ENCODE measurements around the gene ATG16L2. TPM values are rescaled to one million over a fixed set of nuclear protein-coding genes. Genes with fewer than 3 reads are reported as not detected.
"Not testable (repeated sequence)": the region's sequence is repeated elsewhere in the genome, so short reads cannot be mapped to it uniquely, and the experiment has no call there.

The ATG16L2 gene
- total RNA-seq, 1 donor from 2014 or later: 4.2 TPM

- no peak for DNase-seq
Observed at GRCh38 chr11:72779495-72780128, 34.6 kb upstream of the ATG16L2 start.

- no peak for DNase-seq
Observed at GRCh38 chr11:72780296-72781062, 33.7 kb upstream of the ATG16L2 start.

- no peak for DNase-seq
Observed at GRCh38 chr11:72781063-72781312, 33.2 kb upstream of the ATG16L2 start.

- DNase-seq: no peak
Observed at GRCh38 chr11:72781313-72782080, 32.7 kb upstream of the ATG16L2 start.

- DNase-seq: no peak
Observed at GRCh38 chr11:72782081-72782920, 31.9 kb upstream of the ATG16L2 start.

DNA sequence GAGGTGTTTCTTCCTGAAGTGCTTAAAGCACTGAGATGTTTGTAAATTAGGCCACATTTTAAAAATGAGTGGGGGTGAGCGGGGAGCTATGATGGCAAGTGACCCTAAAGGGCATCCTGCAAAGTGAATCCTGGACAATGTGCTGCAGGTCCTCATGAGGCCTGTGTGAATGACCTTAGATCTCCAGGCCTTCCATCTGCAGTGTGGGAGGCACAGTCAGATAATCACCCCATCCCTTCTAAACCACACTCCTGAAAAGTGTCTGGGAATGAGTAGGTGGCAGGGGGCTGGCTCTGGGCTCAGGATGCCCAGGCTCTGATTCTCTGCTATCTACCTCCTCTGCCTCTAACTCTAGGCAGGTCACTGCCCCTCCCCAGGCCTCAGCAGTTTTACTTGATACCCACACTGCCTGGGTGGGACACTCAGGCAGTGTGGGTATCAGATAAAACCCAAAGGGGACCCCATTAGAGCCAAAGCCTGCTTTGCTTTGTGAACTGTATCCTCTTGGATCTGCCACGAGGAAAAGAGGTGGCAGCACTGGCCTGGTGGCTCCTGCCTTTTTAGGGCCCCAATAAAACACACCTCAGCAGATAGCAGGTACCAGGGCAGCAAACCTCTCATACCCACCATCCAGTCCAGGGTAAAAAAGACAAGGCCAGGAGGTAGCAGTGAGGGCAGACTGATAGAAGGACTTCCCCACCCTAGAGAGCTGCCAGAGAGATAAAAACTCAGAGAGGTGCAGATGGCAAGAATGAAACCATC is 30.9 kb upstream of the ATG16L2 start:
- no peak for DNase-seq

GRCh38 chr11:72784662-72785061 is 29.5 kb upstream of the ATG16L2 start:
- no peak for DNase-seq

GRCh38 chr11:72786305-72787215 is 27.7 kb upstream of the ATG16L2 start:
- no peak for DNase-seq

DNA sequence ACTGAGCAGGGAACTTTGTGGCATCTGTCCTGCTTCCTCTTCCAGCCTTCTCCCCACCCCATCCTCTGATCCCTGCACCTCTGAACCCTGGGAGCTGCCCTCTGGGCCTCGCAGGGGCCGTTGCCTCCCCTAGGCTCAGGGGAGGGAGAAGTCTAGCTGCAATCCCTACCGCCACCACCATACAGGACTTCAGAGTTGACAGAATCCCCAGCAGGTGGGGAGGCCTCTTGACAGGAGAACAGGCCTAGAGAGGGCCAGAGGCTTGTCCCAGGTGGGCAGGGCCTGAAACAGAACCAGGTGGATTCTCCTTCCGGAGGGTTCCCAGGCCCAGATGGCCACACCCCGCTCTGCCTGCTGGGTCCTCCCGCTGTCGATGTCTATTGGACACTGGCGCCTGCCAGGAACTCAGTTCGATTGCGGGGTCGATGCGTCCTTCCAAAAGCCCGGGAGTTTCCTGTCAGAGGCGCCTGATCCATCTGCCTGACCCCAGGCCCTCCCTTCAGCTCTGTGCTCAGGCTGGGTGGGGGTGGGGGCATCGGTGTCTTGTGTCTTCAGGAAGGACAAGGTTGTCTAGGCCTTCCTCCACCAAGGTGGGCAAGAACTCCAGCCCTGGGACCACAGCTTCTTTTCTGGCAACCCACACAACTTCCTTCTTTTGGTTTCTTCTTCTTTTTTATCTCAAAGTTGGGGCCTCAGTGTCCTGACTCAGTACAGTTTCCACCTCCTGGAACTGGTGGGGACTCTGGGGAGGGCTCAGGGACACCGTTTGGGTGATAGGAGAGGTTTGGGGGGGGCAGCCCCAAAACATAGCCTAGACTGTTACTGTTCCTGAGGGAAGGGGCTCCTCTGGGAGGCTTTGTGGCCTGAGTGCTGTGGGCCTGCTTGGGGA is 26.8 kb upstream of the ATG16L2 start:
- DNase-seq: no peak

DNA sequence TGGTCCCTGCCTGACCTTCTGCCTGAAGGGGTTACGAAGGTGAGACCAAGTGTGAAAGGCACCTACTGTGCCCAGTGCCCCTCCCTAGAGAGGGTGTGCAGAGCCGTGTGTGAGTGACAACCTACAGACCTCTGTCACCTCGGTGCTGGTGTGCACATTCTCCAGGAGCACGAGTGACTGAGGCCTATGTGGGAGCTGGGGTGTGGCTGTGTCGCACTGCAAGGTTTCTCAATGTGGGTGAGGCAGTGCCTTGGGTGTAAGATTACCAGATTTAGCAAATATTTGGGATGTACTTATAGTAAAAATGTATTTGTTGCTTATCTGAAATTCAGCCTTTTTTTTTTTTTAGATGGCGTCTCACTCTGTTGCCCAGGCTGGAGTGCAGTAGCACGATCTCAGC is 26.0 kb upstream of the ATG16L2 start:
- no peak for DNase-seq

GRCh38 chr11:72789493-72790131 is 24.6 kb upstream of the ATG16L2 start:
- peak; percentile 78 for DNase-seq

DNA sequence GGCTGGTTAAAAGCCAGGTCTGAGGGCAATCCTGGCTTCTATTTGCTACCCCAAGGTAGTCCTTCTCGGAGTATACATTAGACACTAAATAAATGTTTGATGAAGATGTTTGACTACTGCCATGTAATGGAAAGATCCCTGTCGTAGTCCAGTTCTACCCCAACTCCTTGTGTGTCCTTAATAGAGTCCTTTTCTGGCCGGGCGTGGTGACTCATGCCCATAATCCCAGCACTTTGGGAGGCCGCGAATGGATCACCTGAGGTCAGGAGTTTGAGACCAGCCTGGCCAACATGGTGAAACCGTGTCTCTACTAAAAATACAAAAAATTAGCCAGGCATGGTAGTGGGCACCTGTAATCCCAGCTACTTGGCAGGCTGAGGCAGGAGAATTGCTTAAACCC is 23.0 kb upstream of the ATG16L2 start:
- not testable (repeated sequence) for DNase-seq

DNA sequence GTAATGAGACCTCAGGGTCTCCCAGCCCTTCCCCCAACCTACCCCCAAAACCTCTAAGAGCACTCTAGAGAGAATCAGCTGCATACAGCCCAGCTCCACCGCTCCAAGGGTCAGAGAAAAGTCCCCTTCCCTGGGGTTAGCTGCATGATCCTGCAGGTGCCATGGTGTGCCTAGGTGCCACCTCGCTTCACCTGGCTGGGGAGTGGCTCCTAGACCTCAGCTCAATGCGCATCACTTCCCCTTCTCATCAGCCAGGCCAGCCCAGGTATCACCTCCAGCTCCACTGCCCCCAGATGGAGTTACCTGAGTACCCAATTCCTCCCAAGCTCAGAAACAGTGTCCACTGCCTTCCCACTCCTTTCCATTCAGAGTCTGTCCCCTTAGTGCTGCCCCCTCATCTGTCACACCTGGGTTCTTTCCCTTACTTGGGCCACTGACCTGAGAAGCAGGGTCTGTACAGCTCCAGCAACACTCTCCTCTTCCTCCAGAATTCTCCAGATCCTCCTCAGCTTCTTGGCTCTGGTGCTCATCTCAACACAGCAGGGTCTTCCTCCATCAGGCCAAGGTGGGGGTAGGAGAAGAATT is 21.7 kb upstream of the ATG16L2 start:
- DNase-seq: no peak

- DNase-seq: no peak
Observed at GRCh38 chr11:72793076-72793424, 21.2 kb upstream of the ATG16L2 start.

DNA sequence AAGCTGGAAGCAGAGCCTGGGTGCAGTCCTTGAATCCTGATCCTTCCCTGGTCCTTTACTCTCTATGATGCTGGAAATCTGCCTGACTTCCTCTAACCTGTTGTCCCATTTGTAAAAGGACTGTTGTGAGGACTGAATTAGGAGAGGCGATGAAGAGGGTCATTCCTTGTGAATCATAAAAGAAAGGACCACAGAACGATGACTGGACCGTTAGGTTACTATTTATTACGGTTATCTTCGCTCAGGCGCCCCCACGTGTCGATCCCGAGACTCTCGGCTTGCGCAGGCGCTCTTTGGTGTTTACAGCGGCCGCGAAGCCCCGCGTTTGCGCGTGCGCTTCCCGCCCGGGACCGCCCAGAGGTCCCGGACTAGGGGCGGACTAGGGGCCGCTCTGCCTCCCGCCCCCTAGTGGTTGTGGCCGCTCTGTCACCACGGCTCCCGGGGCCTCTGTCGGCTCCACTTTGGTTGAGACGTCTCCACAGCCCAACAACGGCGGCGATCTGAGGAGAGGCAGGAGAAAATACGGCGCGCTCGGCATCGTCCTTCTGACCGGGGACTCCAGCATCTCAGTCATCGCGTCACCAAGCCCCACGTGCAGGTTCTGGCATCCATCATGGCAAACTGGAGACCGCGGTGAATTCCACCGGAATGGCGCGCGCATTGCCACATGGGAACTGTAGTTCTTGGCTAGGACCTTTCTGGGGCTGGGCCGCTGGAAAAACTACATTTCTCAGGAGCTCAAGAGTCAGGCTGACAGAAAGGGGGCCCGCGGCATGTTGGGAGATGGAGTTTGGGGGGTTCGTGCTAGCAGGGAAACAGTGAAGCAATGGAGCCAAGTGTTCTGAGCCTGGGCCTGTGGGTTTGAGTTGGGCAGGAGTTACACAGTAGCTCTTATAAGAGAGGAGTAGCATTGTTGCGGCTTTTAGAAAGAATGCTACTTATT is 20.5 kb upstream of the ATG16L2 start, which contains the start of gene STARD10:
TSS of gene STARD10 (minus strand) at position 623 of the 943 bp plus-strand sequence. CDS start 12,866 bp downstream, outside the sequence.
- DNase-seq: peak; percentile 92

DNA sequence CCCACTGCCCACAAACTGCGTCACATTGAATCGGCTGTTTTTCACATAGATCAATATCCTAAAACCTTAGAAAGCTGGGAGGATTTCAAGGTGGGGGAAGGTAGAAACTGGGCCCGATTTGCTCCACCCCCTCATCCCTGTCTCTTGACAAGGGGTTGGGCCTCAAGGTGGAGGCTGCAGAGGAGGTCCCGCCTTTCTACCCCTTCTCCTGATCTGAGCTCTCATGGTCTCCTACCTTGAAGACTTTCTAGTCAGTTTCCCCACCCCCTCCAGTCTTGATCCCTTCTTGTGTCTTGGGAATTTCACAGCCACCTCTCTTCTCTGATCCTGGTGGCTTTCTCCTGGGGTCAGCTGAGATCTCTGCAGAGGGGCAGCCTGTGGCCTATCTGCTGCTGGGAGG is 15.8 kb upstream of the ATG16L2 start:
- DNase-seq: no peak

DNA sequence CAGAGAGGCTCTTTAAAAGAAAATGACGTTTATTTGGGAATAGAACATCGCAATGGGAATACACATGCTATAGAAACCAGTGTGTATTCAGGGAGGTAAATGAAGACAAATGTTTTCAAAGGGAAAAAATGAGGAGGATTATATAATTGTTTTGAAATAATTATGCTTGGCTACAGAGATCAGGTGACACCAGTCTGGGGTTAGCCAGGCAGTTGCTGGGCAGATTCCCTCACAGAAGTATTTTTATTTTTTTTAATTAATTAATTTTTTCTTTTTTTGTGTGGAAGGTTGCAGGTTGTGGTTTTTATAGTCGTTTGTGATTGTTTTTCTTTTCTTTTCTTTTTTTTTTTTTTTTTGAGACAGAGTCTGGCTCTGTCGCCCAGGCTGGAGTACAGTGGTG is 14.8 kb upstream of the ATG16L2 start:
- DNase-seq: no peak

GRCh38 chr11:72802822-72803221 is 11.4 kb upstream of the ATG16L2 start:
- DNase-seq: no peak

All from occipital lobe (tissue), 2 donors.